GM18873 (cell line): Measurements from ENCODE around the gene DDOST.
"Not testable (repeated sequence)": the region's sequence is repeated elsewhere in the genome, so short reads cannot be mapped to it uniquely, and the experiment has no call there.

ENCODE experiments used
- ATAC-seq: cut with Tn5 transposase; IDR thresholded peaks from one replicate; pipeline ENCODE4 v1.9.1; 2021; ENCODE audit warnings: mild to moderate bottlenecking, moderate library complexity, moderate number of reproducible peaks; ENCODE audit not compliant: unreplicated experiment, low FRiP score

DDOST gene

DNA sequence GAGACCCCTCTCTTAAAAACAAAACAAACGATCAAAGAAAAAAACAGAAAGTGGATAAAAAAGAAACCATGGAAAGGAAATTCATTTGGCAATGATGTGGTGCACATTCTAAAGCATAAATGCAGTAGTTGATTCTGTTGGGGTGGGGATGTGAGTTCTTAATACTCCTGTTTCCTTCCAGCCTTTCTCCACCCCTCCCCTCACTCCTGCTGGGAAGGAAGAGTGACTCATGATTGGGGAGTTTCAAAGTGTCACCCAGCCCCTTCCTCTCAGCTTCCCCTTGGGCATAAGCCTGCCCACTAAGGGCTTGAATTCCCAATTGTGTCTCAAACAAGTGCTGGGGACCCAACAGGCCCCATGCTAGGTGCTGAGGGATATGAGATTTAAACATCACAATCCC is 34.6 kb downstream of the DDOST start:
- ATAC-seq, result no peak

DNA sequence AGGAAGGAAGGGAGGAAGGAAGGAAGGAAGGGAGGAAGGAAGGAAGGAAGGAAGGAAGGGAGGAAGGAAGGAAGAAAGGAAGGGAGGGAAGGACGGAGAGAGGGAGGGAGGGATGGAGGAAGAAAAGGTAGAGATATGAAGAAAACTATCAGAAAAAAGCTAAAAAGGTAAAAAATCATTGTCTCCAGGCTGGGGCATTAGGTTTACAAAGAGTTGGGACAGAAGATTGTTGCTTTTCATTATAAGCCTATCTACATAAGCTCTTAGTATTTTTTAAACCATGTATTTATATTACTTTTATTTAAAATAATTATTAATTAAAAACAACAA is 35.1 kb downstream of the DDOST start:
- ATAC-seq, result no peak

DNA sequence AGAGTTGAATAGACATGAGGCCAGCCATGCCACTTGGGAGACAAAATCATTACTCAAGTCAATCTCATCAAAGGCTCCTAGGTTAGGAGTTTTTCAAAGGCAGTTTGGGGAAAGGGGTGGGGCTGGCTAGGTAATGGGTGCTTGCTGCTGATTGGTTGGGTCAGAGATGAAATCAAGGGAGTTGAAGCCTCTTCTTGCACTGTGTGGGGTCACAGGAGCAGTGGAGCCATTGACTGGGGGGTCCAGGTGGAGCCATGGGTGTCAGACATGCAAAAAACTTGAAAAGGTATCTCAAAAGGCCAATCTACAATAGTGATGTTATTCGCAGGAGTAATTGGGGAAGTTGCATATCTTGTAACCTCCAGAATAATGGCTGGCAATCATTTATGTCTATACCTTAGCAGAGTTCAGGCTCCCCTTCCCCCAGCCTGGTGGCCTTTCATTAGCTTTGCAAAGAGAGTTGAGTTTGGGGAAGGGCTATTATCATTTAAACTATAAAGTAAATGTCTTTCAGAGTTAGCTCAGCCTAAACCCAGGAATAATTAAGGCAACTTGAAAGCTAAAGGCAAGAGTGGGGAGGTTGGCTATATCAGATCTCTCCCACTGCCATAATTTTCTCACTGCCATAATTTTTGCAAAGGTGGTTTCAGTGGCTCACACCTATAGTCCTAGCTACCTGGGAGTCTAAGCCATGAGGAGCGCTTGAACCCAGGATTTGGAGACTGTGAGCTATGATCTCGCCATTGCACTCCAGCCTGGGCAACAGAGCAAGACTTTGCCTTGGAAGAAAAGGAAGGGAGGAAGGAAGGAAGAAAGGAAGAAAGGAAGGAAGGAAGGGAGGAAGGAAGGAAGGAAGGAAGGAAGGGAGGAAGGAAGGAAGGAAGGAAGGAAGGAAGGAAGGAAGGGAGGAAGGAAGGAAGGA is 35.7 kb downstream of the DDOST start:
- ATAC-seq, result no peak

DNA sequence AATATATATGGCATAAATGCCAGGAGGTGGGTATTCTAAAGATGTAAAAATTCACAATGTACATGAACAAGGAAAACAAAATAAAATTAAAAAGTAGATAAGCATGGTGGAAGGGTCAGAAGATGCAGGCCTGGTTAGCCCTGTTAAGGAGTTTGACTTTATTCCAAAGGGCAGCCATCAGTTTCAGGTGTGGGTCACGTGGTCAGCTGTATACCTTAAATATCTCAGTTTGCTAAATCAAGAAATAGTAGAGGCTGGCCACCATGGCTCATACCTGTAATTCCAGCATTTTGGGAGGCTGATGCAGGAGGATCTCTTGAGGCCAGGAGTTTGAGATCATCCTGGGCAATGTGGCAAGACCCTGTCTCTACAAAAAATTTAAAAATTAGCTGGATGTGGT is 36.5 kb downstream of the DDOST start:
- no peak for ATAC-seq

DNA sequence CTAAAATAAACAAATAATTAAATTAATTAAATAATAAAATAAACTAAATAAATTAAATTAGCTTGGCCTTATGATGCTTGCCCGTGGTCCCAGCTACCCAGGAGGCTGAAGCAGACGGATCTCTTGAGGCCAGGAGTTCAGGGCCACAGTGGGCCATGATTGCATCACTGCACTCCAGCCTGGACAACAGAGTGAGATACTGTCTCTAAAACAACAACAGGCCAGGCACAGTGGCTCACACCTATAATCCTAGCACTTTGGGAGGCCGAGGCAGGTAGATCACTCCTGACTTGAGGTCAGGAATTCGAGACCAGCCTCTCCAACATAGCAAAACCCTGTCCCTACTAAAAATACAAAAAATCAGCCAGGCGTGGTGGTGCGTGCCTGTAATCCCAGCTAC is 40.2 kb downstream of the DDOST start:
- ATAC-seq, result no peak

DNA sequence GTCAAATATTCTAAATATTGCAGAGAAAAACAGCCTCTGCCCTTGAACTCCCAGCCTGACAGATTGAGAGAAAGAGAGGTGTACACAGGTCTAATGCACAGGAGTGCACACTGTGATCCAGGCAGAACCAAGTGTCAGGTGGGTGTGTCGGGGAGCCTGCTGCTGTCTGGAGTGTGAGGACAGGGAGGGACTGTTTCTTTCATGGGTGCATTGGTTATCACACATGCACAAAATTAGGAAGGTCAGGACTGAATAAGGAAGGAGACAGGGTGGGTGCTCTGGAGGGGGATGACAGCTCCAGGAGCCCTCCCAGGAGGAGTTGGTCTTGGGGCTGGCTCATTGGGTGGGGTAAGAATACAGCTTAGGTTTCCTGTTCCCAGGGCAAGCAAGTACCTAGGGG is 41.2 kb downstream of the DDOST start:
- ATAC-seq, result no peak

DNA sequence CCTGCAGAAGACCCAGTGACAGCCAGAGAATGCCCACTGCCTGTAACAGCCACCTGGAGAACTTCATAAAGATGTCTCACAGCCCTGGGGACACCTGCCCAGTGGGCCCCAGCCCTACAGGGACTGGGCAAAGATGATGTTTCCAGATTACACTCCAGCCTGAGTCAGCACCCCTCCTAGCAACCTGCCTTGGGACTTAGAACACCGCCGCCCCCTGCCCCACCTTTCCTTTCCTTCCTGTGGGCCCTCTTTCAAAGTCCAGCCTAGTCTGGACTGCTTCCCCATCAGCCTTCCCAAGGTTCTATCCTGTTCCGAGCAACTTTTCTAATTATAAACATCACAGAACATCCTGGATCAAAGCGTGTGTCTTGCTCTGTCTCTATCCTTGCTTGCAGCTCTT is 42.6 kb downstream of the DDOST start:
- no peak for ATAC-seq

DNA sequence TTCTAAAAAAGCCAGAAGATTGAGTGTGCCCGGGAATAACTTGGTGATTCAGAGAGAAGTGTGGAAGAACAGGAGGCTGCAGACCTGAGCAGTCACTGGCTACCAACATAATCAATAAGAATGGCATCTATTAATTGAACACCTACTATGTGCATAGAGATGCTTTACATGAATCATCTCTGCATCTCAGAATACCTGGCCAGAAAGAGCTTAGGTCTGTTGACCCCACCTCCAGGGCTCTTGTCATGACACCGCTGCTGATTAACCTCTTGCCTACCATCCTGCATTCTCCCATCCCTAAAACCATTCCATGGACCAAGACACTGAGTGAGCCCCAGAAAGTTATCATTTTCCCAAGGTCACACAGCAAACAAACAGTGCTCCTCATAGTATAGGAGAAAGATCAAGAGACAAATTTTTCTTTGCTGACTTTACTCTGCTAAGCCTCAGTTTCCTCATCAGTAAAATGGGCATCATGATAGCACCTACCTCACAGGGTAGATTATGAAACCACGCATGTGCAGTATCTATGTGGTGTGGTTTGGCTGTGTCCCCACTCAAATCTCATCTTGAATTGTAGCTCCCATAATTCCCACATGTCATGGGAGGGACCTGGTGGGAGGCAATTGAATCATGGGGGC is 44.2 kb downstream of the DDOST start:
- no peak for ATAC-seq

DNA sequence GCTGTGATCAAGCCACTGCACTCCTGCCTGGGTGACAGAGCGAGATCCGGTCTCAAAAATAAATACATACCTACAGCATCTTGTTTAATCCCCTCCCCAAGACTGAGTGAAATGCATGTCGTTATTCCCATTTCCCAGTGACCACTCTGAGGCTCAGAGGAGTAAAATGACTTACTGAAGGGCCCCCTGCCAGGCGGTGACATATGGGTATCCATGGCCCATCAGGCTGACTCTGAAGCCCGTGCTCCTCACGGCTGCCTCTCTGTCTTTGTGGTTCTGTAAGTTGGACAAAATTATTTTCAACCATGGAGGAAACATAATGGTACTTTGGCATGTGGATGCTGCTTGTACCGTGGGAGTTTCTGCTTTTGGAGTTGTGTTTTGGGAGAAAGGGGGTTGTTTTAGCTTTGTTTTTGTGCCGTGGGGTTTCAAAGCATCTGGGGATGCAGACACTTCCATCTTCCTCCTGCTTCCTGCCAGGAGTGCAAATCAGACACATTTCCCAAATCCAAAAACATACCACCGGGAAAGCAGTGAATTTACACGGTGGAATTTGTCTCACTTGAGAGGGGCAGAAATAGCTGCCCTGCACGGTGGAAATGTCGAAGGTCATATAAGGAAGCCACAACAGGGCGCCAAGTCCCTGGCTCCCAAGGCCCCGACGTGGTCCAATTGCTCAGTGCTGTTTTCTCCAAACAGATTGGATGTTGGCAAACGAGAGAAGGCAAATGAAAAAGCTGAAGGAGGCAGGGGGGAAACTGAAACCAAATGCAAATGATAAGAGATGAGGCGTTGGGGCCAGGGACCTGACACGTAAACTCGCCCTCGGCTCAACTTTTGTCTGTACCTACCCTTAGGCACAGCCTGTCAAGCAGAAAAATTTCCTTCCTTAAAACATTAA is 45.0 kb downstream of the DDOST start:
- ATAC-seq, result no peak

DNA sequence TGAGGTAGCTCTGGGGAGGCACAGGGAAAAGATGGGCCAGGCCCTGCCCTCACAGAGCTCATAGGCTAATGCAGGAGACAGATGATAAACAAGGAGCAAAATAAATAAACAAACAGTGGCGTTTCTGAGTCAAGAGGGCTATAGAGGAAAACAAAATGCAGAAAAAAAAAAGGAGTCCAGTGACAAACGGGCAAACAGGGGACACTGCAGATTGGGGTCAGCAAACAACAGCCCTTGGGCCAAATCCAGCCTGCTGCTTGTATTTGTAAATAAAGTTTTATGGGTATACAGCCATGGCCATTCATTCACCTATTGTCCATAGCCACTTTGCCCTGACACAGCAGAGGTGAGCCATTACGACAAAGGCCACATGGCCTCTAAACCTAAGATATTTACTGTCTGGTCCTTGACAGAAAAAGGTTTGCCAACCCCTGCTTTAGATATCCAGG is 47.0 kb downstream of the DDOST start:
- no peak for ATAC-seq

DNA sequence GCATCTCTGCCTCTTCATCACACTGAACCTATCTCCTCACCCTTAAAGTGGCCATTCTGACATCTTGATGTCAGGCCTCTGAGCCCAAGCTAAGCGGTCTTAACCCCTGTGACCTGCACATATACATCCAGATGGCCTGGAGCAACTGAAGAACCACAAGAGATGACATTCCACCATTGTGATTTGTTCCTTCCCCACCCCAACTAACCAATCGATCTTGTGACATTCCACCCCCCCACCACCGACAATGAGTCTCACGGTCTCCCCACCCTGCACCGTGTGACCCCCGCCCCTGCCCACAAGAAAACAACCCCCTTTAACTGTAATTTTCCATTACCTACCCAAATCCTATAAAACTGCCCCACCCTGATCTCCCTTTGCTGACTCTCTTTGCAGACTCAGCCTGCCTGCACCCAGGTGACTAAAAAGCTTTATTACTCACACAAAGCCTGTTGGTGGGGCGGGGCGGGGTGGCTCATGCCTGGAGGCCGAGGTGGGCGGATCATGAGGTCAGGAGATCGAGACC is 48.9 kb downstream of the DDOST start:
- ATAC-seq, result no peak

DNA sequence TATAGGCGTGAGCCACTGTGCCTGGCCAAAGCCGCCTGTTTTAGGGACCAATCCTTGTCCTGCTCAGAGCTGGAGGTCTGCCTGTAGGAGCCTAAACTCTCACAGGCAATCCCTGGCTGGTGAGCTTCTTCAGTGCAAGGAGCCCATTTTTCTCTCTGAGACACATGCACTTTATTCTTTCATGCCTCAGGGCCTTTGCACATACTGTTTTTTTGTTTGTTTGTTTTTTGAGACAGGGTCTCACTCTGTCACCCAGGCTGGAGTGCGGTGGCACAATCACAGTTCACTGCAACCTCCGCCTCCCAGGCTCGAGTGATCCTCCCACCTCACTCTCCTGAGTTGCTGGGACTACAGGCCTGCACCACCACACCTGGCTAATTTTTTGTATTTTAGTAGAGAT is 49.5 kb downstream of the DDOST start:
- no peak for ATAC-seq

DNA sequence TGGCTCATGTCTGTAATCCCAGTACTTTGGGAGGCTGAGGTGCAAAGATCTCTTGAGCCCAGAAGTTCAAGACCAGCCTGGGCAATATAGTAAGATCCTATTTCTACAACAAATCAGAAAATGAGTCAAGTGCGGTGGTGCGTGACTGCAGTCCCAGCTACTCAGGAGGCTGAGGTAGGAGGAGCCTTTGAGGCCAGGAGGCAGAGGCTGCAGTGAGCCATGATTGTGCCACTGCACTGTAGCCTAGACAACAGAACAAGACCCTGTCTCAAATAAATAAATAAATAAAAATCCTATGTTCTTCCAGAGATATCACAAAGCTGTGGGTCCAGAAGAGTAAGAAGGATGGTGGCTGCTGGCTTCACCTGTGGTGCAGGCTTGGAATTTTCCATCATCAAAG is 50.2 kb downstream of the DDOST start:
- no peak for ATAC-seq

DNA sequence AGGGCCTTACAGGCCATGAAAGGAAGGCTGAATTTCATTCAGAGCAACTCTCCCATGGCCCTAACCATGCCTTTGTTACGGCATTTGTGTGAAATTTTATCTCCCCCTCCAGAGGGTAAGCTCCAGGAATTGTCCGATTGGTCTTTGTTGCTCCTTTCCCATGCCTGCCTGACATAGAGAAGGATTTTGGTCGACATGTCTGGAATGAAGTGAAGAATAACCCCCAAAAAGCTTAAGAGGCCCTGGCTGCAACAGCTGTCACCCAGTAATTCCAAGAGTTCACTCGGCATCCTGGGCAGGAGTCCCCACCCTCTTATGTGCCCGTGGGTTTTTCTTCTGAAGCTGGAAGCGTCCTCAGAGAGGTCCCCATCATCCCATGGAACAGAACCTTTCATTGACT is 51.6 kb downstream of the DDOST start:
- no peak for ATAC-seq

DNA sequence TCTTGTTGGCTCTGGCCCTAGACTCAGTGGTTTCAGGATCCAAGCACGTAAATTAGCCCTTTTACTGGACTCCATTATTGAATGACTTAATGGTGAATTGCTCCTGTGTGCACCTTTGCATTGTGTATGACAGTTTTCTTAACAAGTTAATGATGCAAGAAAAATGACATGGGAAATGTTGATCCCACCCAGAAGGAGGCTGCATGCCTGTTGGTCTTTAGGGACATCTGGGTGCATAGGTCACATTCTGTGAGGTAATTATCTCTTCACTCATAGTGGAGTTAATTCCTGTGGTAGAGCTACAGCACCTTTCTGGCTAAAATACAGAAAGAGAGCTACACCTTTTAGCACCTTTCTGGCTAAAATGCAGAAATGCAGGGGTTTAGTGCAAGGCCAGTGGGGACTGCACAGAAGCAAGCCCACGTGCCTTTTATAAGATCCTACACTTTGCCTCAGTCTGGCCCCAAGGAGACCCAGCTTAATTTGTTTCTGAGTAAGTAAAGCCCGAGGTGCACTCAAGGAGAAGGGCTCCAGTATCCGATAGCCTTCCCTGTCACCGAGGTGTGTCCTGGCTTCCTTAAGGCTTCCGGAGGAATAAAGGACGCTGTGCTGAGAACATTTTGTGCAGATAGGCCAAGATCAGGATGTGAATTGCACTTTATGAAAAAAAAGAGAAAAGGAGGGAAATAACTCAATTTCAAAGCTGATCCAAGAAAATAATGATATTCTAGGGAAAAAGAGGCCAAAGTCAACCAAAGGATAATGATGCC is 54.2 kb downstream of the DDOST start:
- ATAC-seq, result not testable (repeated sequence)

DNA sequence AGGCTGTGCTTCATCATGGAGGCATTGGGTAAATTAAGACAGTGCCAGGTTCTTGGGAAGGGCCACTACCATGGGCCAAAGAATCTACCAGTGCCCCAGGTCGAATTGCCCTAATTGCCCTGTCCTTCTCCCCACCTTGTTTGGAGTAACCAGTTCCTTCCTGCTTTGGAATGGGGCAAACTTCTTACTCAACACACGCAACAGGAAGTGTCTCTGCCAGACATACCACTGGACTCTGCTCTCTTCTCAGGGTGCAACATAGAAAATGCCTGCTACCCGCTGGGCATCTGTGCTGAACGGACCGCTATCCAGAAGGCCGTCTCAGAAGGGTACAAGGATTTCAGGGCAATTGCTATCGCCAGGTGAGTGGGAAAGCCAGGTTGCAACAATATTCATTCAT is 56.5 kb downstream of the DDOST start:
- no peak for ATAC-seq

DNA sequence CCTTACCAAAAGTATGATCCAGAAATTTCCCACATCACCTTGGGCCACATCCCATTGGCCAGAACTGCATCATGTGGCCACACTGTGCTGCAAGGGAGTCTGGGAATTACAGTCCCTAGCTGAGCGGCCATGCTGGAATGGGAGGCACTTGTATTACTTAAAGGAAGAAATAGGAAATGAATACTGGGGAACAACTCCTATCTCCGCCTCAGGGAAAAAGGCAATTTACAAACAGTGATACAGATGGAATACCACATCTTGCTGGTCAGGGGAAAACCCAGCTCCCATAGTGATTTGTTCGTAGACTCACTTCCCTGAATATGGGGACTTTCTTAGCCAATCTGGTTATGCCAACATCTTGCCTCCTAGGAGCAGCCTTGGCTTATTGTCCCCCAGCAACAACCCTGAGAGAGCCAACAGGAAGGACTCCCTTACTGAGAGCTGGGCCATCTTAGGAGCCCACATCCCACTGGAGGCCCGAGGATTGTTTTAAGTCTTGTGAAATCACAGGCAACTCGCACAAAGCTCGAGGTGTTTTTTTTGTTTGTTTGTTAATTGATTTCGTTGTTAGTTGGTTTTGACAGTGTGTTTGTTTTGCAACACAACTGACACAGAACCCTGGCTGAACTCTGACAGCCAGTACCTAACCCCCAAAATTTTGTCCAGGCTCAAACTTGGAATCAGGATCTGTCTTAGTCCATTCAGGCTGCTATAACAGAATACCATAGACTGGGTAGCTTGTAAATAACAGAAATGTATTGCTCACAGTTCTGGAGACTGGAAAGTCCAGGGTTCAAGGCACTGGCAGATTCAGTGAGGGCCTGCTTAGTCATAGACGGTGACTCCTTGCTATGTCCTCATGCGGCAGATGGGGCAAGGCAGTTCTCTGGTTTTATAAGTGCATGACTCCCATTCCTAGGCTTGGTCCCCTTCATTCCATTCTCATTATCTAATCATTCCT is 57.4 kb downstream of the DDOST start:
- ATAC-seq, result no peak

DNA sequence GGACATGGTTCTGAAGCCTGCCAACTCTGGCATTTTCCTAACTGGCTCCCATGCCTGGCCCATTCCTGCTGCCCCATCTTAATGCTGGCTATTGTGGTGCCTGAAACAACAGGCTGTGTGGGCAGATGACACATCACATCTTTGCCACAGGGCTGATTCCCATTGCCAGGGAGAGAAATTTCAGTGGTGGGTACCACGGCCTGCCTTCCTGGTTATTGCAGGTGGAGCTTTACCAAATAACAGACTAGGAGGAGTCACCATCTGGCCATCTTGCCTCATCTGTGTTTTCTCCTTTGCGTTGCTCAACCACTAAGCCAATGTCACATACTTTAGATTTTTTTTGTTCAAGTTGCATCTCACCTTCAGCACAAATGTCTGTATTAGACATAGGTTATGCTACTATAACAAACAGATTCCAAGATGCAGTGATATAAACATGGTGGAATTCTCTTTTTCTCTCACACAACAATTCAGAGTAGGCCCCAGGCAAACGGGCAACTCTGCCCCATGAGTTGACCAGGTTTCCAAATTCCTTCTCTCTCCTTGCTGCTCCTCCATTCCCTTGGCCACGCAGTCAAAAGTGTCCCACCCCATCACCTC is 58.2 kb downstream of the DDOST start:
- ATAC-seq, result no peak
